ENCODE results near the gene PSMB7. TPM values are rescaled to one million over a fixed set of nuclear protein-coding genes. Genes with fewer than 3 reads are reported as not detected.

PSMB7 gene
- total and polyA plus RNA-seq, 2 of the 8 experiments (the other 6 are each of a cell fraction or from before 2014, with no cell fraction given), result 222 to 357 TPM

DNA sequence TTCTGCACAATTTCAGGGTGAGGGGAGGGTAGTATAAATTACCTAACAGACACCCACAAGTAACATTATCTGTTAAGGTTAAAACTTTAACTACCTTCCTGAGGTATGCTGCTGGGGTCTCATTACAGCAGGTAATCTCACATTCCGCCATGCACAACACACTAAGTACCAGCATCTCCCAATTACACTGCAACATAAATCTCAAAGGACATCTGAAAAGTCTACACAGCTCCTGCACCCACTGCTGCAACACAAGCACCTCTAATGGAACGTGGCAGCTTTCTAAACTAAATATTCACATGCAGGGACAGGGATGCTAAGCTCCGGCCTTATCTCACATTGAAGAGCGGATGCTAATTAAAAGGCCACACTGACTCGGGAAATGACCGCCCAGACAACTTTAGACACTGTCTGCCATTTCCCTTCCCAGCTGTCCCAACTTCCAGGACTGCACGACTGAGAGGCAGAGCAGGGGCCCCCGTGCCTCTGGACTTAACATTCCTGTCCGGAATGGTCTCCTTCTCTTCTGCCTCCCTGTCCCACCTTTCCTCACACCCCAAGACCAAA lies 45.9 kb downstream of the PSMB7 start:
- Histone ChIP-seq H3K23ac (ENCODE audit: insufficient read length) (no peak overlapping the region), H2BK5ac (ENCODE audit: low read depth, low read length) (0 out of 2 replicates have a peak overlapping the region, but pooled peaks have one; percentile 8), H3K4ac (replicated peaks; ENCODE audit: insufficient read length, low read depth, low read length) (no peak overlapping the region), H3K27ac (ENCODE audit: low read depth, low read length) (no peak overlapping the region), H3K27me3 (replicated peaks in 1 of 4; ENCODE audit: control insufficient read depth in 3 of 4, extremely low read depth in 1 of 4, insufficient read depth in 3 of 4, low read length in 3 of 4) (no peaks in the 10 kb centered on the region), H3K18ac (ENCODE audit: extremely low read depth, low read length) (no peak overlapping the region), H4K91ac (replicated peaks; ENCODE audit: insufficient read length, low read length) (no peak overlapping the region), H2BK15ac (ENCODE audit: low read length) (no peak overlapping the region), H3K23me2 (ENCODE audit: low read depth, low read length) (no peaks in the 10 kb centered on the region), H3K79me1 (ENCODE audit: low read depth, low read length) (peaks cover 16% of the 10 kb centered on the region), H2AK5ac (ENCODE audit: low read depth, low read length) (no peak overlapping the region), H3K14ac (ENCODE audit: insufficient read length) (no peak overlapping the region), H3K36me3 (ENCODE audit: control insufficient read depth in 2 of 4, insufficient read depth in 4 of 4, low read length in 3 of 4) (no peaks in the 10 kb centered on the region), H3K4me3 (ENCODE audit: extremely low read depth in 1 of 4, insufficient read depth in 2 of 4, low read depth in 3 of 4, low read length in 4 of 4) (no peak overlapping the region), H3K4me2 (ENCODE audit: insufficient read depth in 1 of 2, low read depth in 2 of 2, low read length in 2 of 2) (no peak overlapping the region), H2BK20ac (ENCODE audit: low read length) (no peak overlapping the region), H2BK120ac (replicated peaks; ENCODE audit: low read depth, low read length) (no peak overlapping the region), H2BK12ac (ENCODE audit: low read depth, low read length) (no peak overlapping the region), H3K56ac (replicated peaks; ENCODE audit: insufficient read length, low read depth, low read length) (no peak overlapping the region), H2AFZ (ENCODE audit: low read length) (no peak overlapping the region), H3K9me3 (ENCODE audit: insufficient read depth in 2 of 2, low read depth in 1 of 2, low read length in 1 of 2) (peaks cover 0 to 3% of the 10 kb centered on the region in 2 experiments; a peak in 1 of 4 replicates), H3K4me1 (replicated peaks in 1 of 4; ENCODE audit: control insufficient read depth in 3 of 4, insufficient read depth in 4 of 4, low read length in 3 of 4) (peaks cover 0 to 4% (median 0%) of the 10 kb centered on the region in 4 experiments; a peak in 2 of 7 replicates), H3K9ac (replicated peaks in 1 of 4; ENCODE audit: extremely low read depth in 1 of 4, low read depth in 3 of 4, low read length in 3 of 4) (no peak overlapping the region), H4K8ac (ENCODE audit: extremely low read depth, insufficient read depth, low read length) (no peak overlapping the region), H4K20me1 (replicated peaks in 1 of 2; ENCODE audit: control insufficient read depth in 1 of 2, insufficient read depth in 2 of 2, low read length in 2 of 2) (peaks cover 0 to 19% of the 10 kb centered on the region in 2 experiments), H4K5ac (ENCODE audit: insufficient read length, low read depth, low read length) (no peak overlapping the region), H3K79me2 (ENCODE audit: control insufficient read depth in 1 of 2, insufficient read depth in 2 of 2, low read length in 2 of 2) (peaks cover 0 to 74% of the 10 kb centered on the region in 2 experiments)
- ChIA-PET CTCF (ENCODE audit: partially characterized antibody) (no interaction called here), POLR2A (ENCODE audit: partially characterized antibody) (no interaction called here)
- DNase-seq (ENCODE audit: low read depth in 1 of 2, low spot score in 2 of 2), result no peak
- no peak for FAIRE-seq
- 89% methylated on average over 9 of the region's 9 CpGs; no CpG with 5 or more reads in 1 of the 2 experiments for WGBS, 2 experiments (ENCODE audit: extremely low coverage in 1 of 2, insufficient coverage in 1 of 2, insufficient read length in 1 of 2, insufficient replicate concordance in 2 of 2, low coverage in 1 of 2, low lambda C conversion rate in 2 of 2, missing lambda C conversion rate in 1 of 2)
- TF ChIP-seq SP1 (IDR thresholded peaks at IDR 0.05; ENCODE audit: low read depth, low read length) (no peak), CTBP2 (IDR thresholded peaks at IDR 0.05; ENCODE audit: borderline replicate concordance, insufficient read depth, insufficient read length, low read length) (no peak), BACH1 (IDR thresholded peaks at IDR 0.05; ENCODE audit: low read length) (no peak), RAD21 (IDR thresholded peaks at IDR 0.05 in 1 of 2, conservative IDR thresholded peaks at IDR 0.05 in 1 of 2; ENCODE audit: low read depth in 2 of 2, low read length in 2 of 2) (no peak), RXRA (IDR thresholded peaks at IDR 0.05; ENCODE audit: insufficient read depth, low read depth, low read length) (no peak), GTF2F1 (IDR thresholded peaks at IDR 0.05; ENCODE audit: borderline replicate concordance, low read depth, low read length) (no peak), CHD2 (IDR thresholded peaks at IDR 0.05; ENCODE audit: low read length) (no peak), TAF7 (optimal IDR thresholded peaks at IDR 0.05; ENCODE audit: borderline replicate concordance, low read depth, low read length) (no peak)
- TF ChIP-seq, protein P1, sequence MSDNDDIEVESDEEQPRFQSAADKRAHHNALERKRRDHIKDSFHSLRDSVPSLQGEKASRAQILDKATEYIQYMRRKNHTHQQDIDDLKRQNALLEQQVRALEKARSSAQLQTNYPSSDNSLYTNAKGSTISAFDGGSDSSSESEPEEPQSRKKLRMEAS (IDR thresholded peaks at IDR 0.05), result no peak

Data from H1 (cell line).